T-helper 9 cell (primary cell): ENCODE results near the gene GAB1.

Experiments used
- DNase-seq: peaks from one replicate; pipeline ENCODE4 v3.0.0-alpha.2; 2020

GAB1 gene

DNA sequence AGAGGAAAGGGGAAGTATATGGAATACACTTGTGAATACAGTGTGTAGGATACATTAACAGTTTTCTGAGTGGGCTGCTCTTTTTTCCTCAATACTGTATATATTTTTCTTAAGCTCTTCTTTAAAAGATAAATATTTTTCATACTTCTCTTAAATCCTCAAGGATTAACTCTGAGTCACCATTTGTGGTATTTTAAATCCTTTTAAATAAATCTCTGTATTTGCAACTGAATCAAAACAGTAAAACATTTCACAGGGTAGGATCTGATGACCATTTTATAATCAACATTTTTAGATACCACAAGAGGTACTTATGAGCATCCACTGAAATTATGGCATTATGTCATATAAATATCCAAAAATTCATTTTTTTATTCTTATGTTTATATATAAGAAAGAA lies 87.6 kb downstream of the GAB1 start:
- DNase-seq = no peak

- DNase-seq = no peak
Observed at GRCh38 chr4:143431526-143432257, 95.0 kb downstream of the GAB1 start.

DNA sequence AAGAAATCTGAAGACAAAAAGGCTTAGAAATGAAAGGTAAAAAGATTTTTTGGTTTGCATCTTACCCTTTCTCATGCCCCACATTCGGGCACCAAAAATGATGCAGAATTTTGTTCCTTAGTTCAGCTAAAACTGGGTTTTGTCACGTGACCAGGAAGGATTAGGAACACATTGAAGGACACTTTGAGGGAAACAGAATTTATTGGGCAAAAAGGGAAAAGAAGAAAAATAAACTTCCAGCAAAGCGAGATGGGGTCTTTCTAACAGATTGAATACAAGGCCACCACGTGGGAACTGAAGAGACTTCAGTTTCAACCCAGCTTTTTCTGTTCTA lies 95.5 kb downstream of the GAB1 start:
- DNase-seq = no peak

GRCh38 chr4:143433231-143433630 lies 96.6 kb downstream of the GAB1 start:
- no peak for DNase-seq

- DNase-seq = no peak
Observed at GRCh38 chr4:143435955-143436354, 99.3 kb downstream of the GAB1 start.

GRCh38 chr4:143437476-143437875 lies 100.8 kb downstream of the GAB1 start:
- no peak for DNase-seq

- no peak for DNase-seq
Observed at GRCh38 chr4:143437937-143438336, 101.3 kb downstream of the GAB1 start.

DNA sequence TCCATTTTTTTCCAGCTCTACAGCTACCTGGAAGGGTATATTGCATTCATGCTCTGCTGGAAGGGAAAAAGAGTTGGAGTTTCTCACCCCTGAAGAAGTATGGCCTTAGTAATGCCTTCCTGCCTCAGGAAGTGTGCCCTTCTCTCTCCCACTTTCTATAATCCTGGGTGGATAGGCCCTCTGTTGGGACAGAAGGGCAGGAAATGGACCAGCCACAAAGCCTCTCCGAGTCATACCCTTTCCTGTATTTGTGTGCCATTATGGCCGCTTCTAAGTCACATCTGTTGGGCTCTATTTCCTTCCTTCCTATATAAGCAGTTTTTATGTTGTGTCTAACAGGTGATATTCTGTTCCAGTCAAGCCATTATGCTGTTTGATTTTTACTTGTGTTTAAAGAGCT lies 102.0 kb downstream of the GAB1 start:
- no peak for DNase-seq

DNA sequence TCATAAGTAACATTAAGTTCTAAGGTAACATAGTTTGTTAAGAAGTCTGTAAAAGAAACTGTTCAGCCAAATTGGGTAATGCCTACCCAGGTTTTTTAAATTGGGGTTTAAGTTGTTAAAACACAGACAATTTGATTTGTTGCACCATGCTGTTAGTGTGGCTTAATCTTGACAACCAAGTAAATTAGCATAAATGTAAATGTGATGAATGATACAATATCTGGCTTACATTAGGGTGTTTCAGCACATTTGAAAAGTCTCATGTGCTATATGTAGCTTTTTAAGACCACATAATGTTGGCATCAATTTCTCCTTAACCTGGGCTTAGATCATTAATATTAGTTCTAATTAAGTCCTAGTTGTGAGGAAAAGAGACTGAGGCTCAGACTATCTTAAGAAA lies 104.4 kb downstream of the GAB1 start:
- no peak for DNase-seq

GRCh38 chr4:143441678-143442077 lies 105.0 kb downstream of the GAB1 start:
- no peak for DNase-seq

DNA sequence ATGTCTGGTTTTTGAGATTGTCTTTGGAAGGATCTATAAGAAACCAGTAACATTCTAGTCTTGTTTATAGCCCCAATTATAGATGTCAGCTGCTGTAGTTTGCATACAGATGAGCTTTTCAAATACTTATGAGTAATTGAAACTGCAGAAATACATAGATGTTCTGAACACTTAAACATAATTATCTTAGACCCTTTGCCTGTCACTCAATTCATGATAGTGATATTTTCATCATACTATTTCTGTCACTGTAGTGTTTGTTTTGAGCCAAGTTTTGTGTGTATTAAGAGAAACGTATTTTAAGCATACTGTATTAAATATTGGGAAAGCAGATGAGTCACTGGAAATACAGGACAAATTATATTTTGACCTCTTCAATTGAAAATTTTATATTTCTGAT lies 107.1 kb downstream of the GAB1 start:
- DNase-seq = no peak

DNA sequence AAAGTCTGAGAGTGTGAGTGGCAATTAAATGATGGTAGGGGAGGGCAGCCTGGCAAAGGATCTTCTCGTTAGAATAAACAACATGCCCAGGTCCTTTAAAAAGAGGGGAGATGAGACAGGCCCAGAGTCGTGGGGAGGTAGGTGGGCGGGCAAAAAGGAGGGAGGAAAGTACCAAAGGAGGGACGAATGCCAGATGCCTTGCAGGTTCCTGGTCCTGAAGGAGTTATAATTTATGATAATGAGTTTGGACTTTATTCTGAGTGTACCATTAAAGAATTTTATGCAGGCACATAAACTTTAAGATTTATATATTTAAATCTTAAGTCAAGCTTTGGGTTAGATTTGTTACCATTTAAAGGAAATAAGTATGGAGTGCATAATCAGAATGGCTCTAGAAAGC lies 114.5 kb downstream of the GAB1 start:
- DNase-seq = no peak

- DNase-seq = no peak
Observed at GRCh38 chr4:143455211-143455610, 118.5 kb downstream of the GAB1 start.

DNA sequence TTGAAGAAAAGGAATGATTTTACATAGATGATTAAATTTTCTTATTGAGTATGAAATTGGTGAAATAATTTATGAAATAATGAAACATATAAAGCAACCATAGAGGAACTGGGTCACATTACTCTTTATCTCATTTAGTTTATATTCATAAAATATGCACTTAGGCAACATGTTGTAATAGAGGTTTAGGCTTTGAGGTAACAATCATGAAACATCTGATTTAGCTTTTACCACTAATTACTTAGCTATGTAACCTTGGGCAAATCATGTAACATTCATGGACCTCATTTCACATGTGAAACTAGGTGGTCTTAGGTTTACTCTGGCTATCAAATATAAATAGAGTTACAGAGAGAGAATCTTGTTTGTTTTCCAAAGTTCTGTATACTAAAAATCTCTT lies 122.3 kb downstream of the GAB1 start:
- no peak for DNase-seq

DNA sequence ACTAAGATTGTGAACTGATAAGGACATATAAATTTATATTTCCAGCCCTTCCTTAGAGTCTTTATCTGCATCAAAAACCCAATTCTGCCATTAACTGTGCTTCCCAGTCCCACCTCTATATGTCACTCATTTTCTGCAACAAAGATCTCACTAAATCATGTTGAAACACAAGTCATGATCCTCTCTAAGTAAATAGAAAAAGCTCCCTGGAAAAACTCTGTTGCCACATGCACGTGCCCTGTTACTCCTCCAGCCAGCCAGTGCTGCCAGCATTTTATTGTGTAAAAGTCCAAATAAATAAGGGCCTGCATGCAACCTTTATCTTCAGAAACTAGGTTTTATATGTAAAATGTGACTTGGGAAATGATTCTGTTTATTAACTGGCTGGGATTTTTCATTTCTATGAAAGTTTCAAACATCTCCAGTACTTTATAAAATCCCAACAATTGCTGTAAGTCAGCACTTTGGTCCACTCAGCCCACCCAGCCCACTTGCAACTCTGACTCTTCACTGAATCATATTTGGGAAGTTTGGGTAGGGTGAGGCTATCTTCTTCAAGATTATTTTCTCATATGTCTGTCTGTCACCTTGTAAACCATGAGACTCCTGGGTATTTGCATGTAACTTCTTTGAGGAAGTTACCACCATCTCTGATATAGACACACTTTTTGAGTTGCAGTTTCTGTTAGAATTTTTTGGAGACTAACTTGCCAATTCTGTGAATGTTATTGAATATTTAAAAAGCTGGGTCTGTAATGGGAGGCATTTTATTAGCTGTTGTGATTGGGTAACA lies 136.9 kb downstream of the GAB1 start:
- no peak for DNase-seq

GRCh38 chr4:143477487-143477886 lies 140.8 kb downstream of the GAB1 start:
- DNase-seq = no peak

DNA sequence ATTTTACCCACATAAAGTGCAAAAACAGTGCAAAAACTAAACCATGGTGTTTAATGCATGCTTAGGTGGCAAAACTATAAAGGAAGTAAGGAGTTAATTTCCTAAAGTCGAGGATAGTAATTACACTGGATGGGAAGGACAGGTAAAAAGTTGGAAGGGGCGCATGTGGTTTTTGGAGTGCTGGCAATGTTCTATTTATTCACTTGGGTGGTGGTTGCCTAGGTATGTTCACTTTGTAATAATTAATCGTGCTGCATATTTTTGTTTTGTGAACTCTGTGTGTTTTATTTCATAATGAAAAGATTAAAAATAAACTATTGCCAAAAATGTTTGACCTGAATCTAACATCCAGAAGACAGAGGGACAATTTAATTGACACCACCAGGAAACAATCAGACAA lies 144.7 kb downstream of the GAB1 start:
- no peak for DNase-seq

- DNase-seq = no peak
Observed at GRCh38 chr4:143482840-143483239, 146.2 kb downstream of the GAB1 start.

GRCh38 chr4:143486314-143486713 lies 149.6 kb downstream of the GAB1 start:
- DNase-seq = no peak

DNA sequence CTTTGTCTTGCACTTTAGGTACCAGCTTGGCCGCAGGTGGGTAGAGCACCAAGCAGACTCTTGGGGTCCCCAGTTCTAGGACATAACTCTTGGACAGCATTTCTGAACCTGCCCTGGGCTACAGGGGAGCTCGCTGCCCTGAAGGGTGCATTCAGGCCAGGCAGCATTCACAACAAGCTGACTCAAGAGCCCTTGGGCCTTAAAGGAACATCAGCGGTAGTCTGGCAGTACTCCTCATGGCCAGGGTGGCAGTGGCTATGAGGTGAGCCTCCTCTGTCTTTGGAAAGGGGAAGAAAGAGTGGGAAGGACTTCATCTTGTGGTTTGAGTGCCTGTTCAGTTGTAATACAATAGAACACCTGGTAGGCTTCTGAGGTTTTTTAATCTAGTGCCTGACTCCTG lies 152.0 kb downstream of the GAB1 start:
- DNase-seq = no peak

- no peak for DNase-seq
Observed at GRCh38 chr4:143489106-143489505, 152.4 kb downstream of the GAB1 start.

- DNase-seq = no peak
Observed at GRCh38 chr4:143498021-143498420, 161.3 kb downstream of the GAB1 start.

GRCh38 chr4:143502231-143502630 lies 165.6 kb downstream of the GAB1 start:
- no peak for DNase-seq

- no peak for DNase-seq
Observed at GRCh38 chr4:143506031-143506430, 169.4 kb downstream of the GAB1 start.

GRCh38 chr4:143511906-143512305 lies 175.2 kb downstream of the GAB1 start:
- DNase-seq = no peak
